Measurements from ENCODE around the gene ASPG.

GRCh38 chr14:104087505-104087904 is 2.0 kb downstream of the ASPG start:
- TF ChIP-seq CTCF (IDR thresholded peaks at IDR 0.05; ENCODE audit: insufficient read depth, low read length) (no peak), POLR2AphosphoS5 (IDR thresholded peaks at IDR 0.05; ENCODE audit: low read depth) (no peak), SPI1 (IDR thresholded peaks at IDR 0.05; ENCODE audit: borderline replicate concordance, low read depth) (no peak)
